ENCODE data around the gene ELMO1.

- TF ChIP-seq POLR2AphosphoS5 (IDR thresholded peaks at IDR 0.05; ENCODE audit: low read length) (no peak), RELA (IDR thresholded peaks at IDR 0.05; ENCODE audit: borderline replicate concordance, partially characterized antibody) (no peak), CEBPB (IDR thresholded peaks at IDR 0.05; ENCODE audit: borderline replicate concordance in 1 of 2, low read depth in 2 of 2, low read length in 2 of 2) (no peak), RBBP5 (conservative IDR thresholded peaks at IDR 0.05) (no peak), POLR2AphosphoS2 (IDR thresholded peaks at IDR 0.05; ENCODE audit: low read depth, low read length) (no peak), CTCF (IDR thresholded peaks at IDR 0.05 in 2 of 3, conservative IDR thresholded peaks at IDR 0.05 in 1 of 3; ENCODE audit: control insufficient read depth in 2 of 3, extremely low read depth in 1 of 3, insufficient read depth in 1 of 3, low read depth in 3 of 3, low read length in 3 of 3) (no peak), RCOR1 (conservative IDR thresholded peaks at IDR 0.05; ENCODE audit: low read depth, low read length) (no peak), TCF12 (IDR thresholded peaks at IDR 0.05; ENCODE audit: low read depth, low read length) (no peak), ZNF274 (IDR thresholded peaks at IDR 0.05; ENCODE audit: insufficient read depth, insufficient read length) (no peak), POLR2A (IDR thresholded peaks at IDR 0.05; ENCODE audit: low read depth, low read length) (no peak), SRF (IDR thresholded peaks at IDR 0.05; ENCODE audit: low read depth in 2 of 2, low read length in 2 of 2) (no peak)
- TF ChIP-seq, protein P1, sequence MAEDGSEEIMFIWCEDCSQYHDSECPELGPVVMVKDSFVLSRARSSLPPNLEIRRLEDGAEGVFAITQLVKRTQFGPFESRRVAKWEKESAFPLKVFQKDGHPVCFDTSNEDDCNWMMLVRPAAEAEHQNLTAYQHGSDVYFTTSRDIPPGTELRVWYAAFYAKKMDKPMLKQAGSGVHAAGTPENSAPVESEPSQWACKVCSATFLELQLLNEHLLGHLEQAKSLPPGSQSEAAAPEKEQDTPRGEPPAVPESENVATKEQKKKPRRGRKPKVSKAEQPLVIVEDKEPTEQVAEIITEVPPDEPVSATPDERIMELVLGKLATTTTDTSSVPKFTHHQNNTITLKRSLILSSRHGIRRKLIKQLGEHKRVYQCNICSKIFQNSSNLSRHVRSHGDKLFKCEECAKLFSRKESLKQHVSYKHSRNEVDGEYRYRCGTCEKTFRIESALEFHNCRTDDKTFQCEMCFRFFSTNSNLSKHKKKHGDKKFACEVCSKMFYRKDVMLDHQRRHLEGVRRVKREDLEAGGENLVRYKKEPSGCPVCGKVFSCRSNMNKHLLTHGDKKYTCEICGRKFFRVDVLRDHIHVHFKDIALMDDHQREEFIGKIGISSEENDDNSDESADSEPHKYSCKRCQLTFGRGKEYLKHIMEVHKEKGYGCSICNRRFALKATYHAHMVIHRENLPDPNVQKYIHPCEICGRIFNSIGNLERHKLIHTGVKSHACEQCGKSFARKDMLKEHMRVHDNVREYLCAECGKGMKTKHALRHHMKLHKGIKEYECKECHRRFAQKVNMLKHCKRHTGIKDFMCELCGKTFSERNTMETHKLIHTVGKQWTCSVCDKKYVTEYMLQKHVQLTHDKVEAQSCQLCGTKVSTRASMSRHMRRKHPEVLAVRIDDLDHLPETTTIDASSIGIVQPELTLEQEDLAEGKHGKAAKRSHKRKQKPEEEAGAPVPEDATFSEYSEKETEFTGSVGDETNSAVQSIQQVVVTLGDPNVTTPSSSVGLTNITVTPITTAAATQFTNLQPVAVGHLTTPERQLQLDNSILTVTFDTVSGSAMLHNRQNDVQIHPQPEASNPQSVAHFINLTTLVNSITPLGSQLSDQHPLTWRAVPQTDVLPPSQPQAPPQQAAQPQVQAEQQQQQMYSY (CRISPR knock-in tag; IDR thresholded peaks at IDR 0.05): no peak
Measured at GRCh38 chr7:37480041-37481031, 31.7 kb upstream of the ELMO1 start.

Data from GM12878 (cell line).